ENCODE results near the gene TRIM36. TPM values are rescaled to one million over a fixed set of nuclear protein-coding genes. Genes with fewer than 3 reads are reported as not detected.
A peak's percentile ranks its signal among the peaks of the same experiment; 100 is the strongest.

Gene TRIM36
- total RNA-seq, 1 donor from 2014 or later, result 3.7 TPM

DNA sequence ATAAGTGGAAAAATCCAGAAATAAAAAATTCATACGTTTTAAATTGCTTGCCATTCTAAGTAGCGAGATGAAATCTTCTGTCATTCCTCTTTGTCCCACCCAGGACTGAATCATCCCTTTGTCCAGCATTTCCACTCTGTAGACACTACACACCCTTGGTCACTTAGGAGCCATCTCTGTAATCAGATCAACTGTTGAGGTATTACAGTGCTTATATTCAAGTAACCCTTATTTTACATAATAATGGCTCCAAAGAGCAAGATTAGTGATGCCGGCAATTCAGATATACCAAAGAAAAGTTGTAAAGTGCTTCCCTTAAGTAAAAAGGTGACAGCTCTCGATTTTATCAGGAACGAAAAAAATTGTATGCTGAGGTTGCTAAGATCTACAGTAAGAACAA, 60.4 kb downstream of the TRIM36 start:
- DNase-seq (no peak), ATAC-seq (no peak)
- intact Hi-C loops (cut with DNase I), result no loop called here
- H3K4me3 ChIP-seq, result no peak overlapping the region
- H3K27ac ChIP-seq, result no peak overlapping the region
- H3K36me3 ChIP-seq, result no peaks in the 10 kb centered on the region
- no peaks in the 10 kb centered on the region for H3K9me3 ChIP-seq
- H3K4me1 ChIP-seq, result no peaks in the 10 kb centered on the region
- peaks cover 9% of the 10 kb centered on the region for H3K27me3 ChIP-seq
- TF ChIP-seq, protein P1, sequence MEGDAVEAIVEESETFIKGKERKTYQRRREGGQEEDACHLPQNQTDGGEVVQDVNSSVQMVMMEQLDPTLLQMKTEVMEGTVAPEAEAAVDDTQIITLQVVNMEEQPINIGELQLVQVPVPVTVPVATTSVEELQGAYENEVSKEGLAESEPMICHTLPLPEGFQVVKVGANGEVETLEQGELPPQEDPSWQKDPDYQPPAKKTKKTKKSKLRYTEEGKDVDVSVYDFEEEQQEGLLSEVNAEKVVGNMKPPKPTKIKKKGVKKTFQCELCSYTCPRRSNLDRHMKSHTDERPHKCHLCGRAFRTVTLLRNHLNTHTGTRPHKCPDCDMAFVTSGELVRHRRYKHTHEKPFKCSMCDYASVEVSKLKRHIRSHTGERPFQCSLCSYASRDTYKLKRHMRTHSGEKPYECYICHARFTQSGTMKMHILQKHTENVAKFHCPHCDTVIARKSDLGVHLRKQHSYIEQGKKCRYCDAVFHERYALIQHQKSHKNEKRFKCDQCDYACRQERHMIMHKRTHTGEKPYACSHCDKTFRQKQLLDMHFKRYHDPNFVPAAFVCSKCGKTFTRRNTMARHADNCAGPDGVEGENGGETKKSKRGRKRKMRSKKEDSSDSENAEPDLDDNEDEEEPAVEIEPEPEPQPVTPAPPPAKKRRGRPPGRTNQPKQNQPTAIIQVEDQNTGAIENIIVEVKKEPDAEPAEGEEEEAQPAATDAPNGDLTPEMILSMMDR (IDR thresholded peaks at IDR 0.05), result no peak

DNA sequence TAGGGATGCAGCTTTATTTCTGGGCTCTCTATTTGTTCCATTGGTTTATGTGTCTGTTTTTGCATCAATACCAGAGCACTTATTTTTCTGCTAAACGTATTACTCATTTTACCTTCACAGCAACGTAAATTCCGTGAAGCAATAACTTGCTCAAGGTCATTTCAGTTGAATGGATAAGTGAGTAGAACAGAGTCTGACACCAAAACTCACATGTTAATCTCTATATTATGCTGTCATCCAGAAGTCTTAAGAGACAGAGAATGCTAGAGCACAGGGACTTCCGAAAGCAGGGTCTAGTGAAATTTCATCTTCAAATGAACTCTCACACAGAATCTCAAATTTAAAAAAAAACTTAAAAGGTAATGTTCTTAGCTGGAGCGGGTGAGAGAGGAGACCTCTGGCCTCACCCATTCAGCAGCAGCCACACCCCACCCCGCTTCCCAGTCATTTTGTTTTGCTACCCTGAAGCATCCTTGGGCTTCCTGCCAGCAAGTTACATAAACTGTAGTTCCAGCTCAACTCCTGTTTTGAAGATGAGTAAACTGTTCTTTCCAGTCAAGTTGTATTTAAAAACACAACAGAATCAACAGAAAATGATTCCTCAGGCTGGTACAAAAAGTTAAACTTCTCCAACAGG, 69.3 kb downstream of the TRIM36 start:
- no peaks in the 10 kb centered on the region for H3K9me3 ChIP-seq
- H3K4me3 ChIP-seq, result no peak overlapping the region
- intact Hi-C loops (cut with DNase I), result no loop called here
- ATAC-seq, result no peak
- H3K27ac ChIP-seq, result no peak overlapping the region
- TF ChIP-seq, protein P1 (IDR thresholded peaks at IDR 0.05), result no peak
- H3K4me1 ChIP-seq, result no peaks in the 10 kb centered on the region
- no peak for DNase-seq
- peaks cover 7% of the 10 kb centered on the region for H3K27me3 ChIP-seq
- no peaks in the 10 kb centered on the region for H3K36me3 ChIP-seq

GRCh38 chr5:115098041-115098702, 71.5 kb downstream of the TRIM36 start:
- peak; percentile 87 for ATAC-seq
- H3K36me3 ChIP-seq, result no peaks in the 10 kb centered on the region
- H3K27ac ChIP-seq, result no peak overlapping the region
- no peak for DNase-seq
- intact Hi-C loops (cut with DNase I), result no loop called here
- H3K27me3 ChIP-seq, result no peaks in the 10 kb centered on the region
- no peaks in the 10 kb centered on the region for H3K9me3 ChIP-seq
- H3K4me1 ChIP-seq, result no peaks in the 10 kb centered on the region
- no peak overlapping the region for H3K4me3 ChIP-seq
- TF ChIP-seq, protein P1 (IDR thresholded peaks at IDR 0.05), result peak; percentile 64

DNA sequence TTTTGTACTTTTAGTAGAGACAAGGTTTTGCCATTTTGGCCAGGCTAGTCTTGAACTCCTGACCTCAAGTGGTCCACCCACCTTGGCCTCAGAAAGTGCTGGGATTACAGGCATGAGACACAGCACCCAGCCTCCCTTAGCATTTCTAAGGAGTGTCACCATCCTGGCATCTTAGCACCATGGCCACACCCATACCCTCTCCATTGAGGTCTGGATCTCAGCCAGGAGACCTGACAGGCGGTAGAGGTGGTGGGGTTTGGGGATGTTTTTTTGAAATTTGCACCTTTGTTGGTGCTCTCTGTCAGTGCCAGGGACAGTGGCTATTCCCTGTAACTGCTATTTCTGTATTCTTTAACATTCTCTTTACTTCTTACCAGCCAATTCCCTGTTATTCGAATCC, 72.5 kb downstream of the TRIM36 start:
- Histone ChIP-seq H3K9me3 (no peaks in the 10 kb centered on the region), H3K4me3 (no peak overlapping the region), H3K36me3 (no peaks in the 10 kb centered on the region), H3K4me1 (no peaks in the 10 kb centered on the region), H3K27ac (no peak overlapping the region), H3K27me3 (no peaks in the 10 kb centered on the region)
- intact Hi-C loops (cut with DNase I), result no loop called here
- TF ChIP-seq, protein P1 (IDR thresholded peaks at IDR 0.05), result no peak
- ATAC-seq (no peak), DNase-seq (no peak)

DNA sequence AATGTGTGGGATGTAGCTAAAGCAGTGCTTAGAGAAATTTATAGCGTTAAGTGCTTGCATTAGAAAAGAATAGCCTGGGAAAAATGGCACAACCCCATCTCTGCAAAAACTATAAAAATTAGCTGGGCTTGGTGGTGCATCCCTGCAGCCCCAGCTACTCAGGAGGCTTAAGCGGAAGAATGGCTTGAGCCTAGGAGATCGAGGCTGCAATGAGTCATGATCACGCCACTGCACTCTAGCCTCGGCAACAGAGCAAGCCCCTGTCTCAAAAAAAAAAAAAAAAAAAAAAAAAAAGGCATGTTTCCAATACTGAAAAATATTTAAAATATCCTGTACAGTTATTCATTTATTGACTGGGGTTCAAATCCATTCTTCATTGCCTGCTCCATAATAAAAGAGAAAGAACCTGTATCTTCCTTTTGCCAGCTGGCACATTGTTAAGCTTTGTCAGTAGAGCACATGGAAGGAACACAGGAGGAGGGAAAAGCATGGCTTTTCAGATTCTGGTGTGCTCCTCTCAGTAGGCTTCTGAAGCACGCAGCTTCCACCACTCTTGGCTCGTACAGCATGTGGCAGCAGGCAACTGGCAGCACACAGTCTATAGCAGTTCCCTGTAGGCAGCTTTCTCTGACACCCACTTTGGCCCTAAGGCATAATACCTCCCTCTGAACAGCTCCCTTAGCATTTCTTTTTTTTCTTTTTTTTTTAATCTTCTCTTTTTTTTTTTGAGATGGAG, 73.5 kb downstream of the TRIM36 start:
- Histone ChIP-seq H3K9me3 (no peaks in the 10 kb centered on the region), H3K36me3 (no peaks in the 10 kb centered on the region), H3K4me3 (no peak overlapping the region), H3K27ac (no peak overlapping the region), H3K4me1 (no peaks in the 10 kb centered on the region), H3K27me3 (no peaks in the 10 kb centered on the region)
- TF ChIP-seq, protein P1 (IDR thresholded peaks at IDR 0.05), result no peak
- ATAC-seq (no peak), DNase-seq (no peak)
- intact Hi-C loops (cut with DNase I), result no loop called here
